ENCODE results near the gene DRD4.

- TF ChIP-seq CTCF (IDR thresholded peaks at IDR 0.05), result no peak
- no peak for TF ChIP-seq POLR2A (IDR thresholded peaks at IDR 0.05)
These were observed at the start of gene DRD4 for GRCh38 chr11:636511-637332.

All from sigmoid colon (tissue), 3 donors.